D721Med (cell line): Measurements from ENCODE around the gene SPTBN4.

Experiments
- DNase-seq: peaks from one replicate; pipeline ENCODE4 v3.0.0; 2011; ENCODE audit warnings: low spot score; ENCODE audit not compliant: insufficient read length
- FAIRE-seq: peaks from 2 replicates; lab custom pipeline; 2011; peaks lifted over from hg19 to GRCh38; lab: Jason Lieb, UNC
- TF ChIP-seq, protein P1 (sequence below): IDR thresholded peaks from 2 replicates; pipeline ENCODE4 v1.5.1; 2012; ENCODE audit warnings: mild to moderate bottlenecking, control low read depth; ENCODE audit not compliant: insufficient read depth; ENCODE audit errors: missing control alignments

The SPTBN4 gene

DNA sequence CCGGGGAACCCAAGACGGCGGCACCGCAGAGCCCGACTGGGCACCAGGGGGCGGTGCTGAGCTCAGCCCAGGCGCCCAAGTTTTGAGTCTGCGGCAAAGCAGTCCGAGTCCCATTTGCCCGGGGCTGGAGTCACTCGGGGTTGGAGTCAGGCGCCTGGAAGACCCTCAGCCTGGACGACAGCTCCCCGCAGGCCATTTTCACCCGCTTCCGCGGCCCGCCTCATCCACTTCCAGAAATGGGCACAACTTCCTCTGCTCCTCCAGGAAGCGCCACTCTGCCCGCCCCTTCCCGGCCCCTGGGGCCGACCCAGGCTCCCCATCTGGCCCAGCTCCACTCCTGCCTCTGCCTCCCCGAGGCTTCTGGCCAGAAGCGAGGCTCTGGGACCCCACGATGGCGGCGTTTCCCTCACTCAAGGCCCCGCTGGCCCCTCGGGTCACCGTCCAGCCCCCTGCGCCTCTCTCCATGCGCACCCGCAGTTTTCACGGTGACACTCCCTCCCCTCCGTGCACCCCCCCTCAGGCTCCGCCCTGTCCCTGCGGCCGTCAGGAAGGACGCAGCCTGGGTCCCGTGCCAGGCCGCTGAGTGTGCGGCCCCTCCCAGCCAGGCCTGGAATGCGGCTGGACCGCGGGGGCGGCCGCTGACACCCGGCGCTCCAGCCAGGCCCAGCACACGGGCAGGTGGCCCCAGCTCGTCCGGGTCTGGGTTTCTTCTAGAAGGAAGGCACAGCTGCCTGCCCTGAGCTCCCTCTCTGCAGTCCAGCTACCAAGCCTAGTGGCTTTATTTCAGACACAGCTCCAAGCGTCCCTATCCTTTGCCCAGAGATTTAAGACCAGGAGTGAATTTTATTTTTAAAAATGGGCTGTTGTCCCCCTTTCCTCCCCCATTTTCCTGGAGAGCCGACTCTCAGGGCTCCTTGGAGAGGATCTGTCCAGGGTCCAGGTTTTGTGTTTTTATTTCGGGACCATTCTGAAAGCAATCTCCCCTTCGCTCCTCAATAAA is 45.7 kb upstream of the SPTBN4 start:
- FAIRE-seq (no peak), DNase-seq (no peak)
- TF ChIP-seq, protein P1, sequence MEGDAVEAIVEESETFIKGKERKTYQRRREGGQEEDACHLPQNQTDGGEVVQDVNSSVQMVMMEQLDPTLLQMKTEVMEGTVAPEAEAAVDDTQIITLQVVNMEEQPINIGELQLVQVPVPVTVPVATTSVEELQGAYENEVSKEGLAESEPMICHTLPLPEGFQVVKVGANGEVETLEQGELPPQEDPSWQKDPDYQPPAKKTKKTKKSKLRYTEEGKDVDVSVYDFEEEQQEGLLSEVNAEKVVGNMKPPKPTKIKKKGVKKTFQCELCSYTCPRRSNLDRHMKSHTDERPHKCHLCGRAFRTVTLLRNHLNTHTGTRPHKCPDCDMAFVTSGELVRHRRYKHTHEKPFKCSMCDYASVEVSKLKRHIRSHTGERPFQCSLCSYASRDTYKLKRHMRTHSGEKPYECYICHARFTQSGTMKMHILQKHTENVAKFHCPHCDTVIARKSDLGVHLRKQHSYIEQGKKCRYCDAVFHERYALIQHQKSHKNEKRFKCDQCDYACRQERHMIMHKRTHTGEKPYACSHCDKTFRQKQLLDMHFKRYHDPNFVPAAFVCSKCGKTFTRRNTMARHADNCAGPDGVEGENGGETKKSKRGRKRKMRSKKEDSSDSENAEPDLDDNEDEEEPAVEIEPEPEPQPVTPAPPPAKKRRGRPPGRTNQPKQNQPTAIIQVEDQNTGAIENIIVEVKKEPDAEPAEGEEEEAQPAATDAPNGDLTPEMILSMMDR, result peak; percentile 70

DNA sequence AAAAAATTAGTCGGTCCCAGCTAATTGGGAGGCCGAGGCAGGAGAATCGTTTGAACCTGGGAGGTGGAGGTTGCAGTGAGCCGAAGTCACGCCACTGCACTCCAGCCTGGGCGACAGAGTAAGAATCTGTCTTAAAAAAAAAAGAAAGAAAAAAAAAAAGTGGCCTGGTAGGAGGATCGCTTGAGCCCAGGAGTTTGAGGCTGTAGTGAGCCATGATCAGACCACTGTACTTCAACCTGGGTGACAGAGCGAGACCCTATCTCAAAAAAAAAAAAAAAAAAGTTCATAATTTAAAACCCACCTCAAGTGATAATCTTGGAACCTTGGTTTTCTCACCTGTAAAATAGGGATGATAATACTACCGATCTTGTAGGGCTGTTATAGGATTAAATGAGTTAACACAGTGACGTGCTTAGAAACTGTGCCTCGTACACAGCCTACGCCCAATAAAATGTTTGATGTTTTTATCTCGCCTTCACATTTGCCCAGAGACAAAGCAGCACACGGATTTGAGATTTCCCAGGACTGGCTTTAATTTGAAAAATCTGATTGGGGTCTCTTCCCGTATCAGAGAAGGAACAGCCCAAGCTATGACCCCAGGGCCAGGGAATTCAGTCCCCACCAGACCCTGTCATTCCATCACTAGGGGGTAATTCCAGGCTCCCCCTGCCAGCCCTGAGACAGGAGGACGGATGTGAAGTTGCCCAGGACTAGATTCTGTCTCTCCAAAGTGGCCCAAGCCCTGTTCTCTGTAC is 44.6 kb upstream of the SPTBN4 start:
- DNase-seq (no peak), FAIRE-seq (no peak)
- TF ChIP-seq, protein P1, result no peak

DNA sequence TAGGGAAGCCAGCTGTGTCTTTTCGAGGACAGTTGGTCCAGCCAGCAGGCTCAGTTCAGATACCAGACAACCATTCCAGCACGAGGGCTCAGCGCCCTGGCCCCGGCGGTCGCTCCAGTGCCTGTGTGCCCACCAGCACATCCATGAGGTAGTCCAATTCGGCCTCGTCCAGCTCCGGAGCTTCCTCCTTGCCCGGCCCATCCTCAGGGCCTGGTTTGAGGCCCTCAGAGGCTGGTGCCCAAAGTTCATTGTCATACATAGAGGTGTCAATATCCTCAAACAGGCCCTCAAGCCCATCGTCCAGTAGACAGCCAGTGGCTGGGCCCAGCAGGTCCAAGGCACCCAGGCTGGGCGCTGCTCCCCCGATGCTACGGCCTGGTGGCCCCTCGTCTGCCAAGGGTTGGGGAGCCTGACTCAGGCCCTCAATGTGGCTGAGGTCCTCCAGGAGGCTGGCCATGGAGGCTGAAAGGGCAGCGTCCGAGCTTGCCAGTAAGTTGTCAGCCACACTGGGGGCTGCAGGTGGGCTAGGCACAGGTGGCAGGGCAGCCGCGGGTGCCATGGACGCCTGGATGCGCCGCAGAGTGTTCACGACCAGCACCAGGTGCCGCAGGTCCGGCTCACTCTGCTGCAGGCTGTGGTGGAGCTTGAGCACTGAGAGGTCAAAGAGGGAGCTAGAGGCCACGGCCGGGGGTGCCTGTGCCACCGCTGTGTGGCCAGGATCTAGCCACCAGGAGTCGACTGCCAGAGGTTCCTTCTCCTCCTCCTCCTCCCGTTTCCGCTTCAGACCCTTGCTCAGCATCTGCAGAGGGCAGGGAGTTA is 43.8 kb upstream of the SPTBN4 start:
- FAIRE-seq, result no peak
- TF ChIP-seq, protein P1, result no peak
- no peak for DNase-seq

DNA sequence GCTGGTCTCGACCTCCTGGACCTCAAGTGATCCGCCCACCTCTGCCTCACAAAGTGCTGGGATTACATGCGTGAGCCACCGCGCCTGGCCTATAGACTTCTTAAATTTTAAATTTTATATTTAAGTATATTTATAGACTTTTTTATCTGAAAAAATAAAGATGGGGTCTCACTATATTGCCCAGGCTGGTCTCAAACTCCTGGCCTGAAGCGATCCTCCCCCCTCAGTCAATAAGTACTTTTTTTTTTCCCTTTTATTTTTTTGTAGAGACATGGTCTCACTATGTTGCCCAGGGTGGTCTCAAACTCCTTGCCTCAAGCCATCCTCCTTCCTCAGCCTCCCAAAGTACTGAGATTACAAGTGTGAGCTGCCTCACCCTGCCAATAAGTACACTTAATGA is 42.9 kb upstream of the SPTBN4 start:
- DNase-seq, result no peak
- TF ChIP-seq, protein P1, result no peak
- no peak for FAIRE-seq

DNA sequence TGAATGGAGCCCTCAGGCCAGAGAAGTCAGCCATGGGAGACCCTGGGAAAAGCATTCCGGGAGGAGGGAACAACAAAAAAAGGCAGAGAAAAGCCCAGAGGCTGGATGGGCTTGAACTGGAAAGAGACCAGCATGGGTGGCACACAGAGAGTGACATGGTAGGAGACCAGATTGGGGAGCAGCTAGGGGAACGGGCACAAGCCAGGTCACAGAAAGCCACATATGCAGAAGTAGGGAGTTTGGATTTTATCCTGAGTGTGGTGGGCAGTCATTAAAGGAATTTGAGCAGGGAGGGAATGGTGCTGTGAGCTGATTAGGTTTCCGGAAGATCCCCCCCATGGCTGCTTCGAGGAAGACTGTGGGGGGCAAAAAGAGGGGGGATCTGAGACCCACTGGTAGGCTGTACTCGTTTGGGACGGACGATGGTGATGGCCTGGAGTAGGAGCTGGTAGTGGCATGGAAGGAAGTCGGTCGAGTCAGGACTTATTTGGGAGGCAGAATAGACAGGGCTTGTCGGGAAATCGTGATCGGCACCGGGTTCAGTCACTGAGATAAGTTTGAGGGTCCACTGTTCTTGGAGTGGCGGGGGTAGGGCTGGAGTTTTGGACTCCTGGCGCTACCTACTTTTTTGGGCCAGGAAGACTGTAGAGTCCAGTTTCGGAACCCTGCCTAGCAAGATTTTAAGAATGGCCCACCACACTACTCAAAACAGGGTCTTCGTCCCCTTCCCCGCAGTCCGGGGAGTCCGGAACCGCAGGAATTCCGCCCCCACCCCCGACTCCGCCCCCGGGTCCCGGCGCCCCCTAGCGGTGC is 42.0 kb upstream of the SPTBN4 start:
- FAIRE-seq (no peak), DNase-seq (no peak)

More for the DNA sequence above, 42.0 kb upstream of the SPTBN4 start:
- TF ChIP-seq, protein P1, result no peak
